ENCODE results near the gene PODNL1. TPM values are rescaled to one million over a fixed set of nuclear protein-coding genes. Genes with fewer than 3 reads are reported as not detected.
"Not testable (repeated sequence)": the region's sequence is repeated elsewhere in the genome, so short reads cannot be mapped to it uniquely, and the experiment has no call there.

Gene PODNL1
- total RNA-seq, 1 donor from 2014 or later: 8.9 TPM

DNA sequence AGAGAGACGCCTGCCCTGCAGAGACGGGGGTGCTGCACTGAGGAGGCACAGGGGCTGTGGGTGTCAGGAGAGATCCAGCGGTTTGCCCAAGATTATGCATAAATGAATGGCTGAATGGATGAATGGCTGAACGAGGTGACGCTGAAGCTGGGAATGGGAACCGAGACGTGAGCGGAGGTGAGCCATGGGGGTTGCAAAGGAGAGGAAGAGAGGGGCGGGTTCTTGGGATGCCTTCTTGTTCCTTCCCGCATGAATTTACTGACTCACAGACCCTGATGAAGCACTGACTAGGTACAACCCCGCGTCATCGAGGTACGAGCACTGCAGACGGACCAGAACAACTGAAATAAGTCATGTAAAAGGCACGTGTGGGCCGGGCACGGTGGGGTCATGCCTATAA is 30.8 kb upstream of the PODNL1 start:
- H3K27ac Mint-ChIP-seq (ENCODE audit: unreplicated experiment): no peak overlapping the region

DNA sequence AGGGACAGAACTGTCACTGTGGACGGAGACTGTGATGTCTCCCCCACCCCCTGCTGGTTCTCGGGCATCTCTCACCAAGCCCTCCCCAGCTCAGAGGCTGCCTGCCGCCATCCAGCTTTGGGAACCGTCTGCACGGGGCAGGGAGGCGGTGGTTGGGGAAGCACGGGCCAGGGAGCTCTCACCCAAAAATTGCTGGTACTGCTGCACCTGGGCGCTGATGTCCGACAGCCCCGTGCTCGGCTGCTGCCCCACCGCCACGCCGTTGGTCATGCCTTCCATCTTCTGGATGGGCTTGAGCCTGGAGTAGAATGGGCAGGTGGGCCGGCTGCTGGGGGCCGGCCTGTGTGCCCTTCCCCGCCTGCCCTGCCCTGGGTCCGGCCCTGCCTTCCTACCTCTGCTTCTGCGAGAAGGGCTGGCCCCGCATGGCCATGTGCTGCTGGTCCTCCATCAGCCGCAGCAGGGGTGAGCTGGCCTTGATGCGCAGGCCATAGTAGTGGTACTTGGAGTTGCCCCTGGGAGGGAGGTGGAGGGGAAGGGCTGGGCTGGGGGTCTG is 30.2 kb upstream of the PODNL1 start:
- Mint-ChIP-seq H3K27me3 (ENCODE audit: unreplicated experiment) (peaks cover 1% of the 10 kb centered on the region), H3K9me3 (ENCODE audit: unreplicated experiment) (peaks cover 3% of the 10 kb centered on the region), H3K4me3 (ENCODE audit: unreplicated experiment) (no peak overlapping the region), H3K36me3 (ENCODE audit: unreplicated experiment) (peaks cover 3% of the 10 kb centered on the region), H3K27ac (ENCODE audit: unreplicated experiment) (no peak overlapping the region), H3K4me1 (ENCODE audit: low read depth, unreplicated experiment) (no peaks in the 10 kb centered on the region)
- DNase-seq: no peak
- no peak for TF ChIP-seq CTCF (IDR thresholded peaks at IDR 0.05; ENCODE audit: partially characterized antibody, unreplicated experiment)

More for the DNA sequence above, 30.8 kb upstream of the PODNL1 start:
- Mint-ChIP-seq H3K4me3 (ENCODE audit: unreplicated experiment) (no peak overlapping the region), H3K4me1 (ENCODE audit: low read depth, unreplicated experiment) (peaks cover under 1% of the 10 kb centered on the region), H3K9me3 (ENCODE audit: unreplicated experiment) (peaks cover 5% of the 10 kb centered on the region), H3K27me3 (ENCODE audit: unreplicated experiment) (peaks cover 2% of the 10 kb centered on the region), H3K36me3 (ENCODE audit: unreplicated experiment) (peaks cover 3% of the 10 kb centered on the region)
- no peak for DNase-seq
- TF ChIP-seq CTCF (IDR thresholded peaks at IDR 0.05; ENCODE audit: partially characterized antibody, unreplicated experiment): no peak

- H3K4me1 Mint-ChIP-seq (ENCODE audit: low read depth, unreplicated experiment); H3K4me3 Mint-ChIP-seq (ENCODE audit: unreplicated experiment); H3K9me3 Mint-ChIP-seq (ENCODE audit: unreplicated experiment); H3K36me3 Mint-ChIP-seq (ENCODE audit: unreplicated experiment); H3K27ac Mint-ChIP-seq (ENCODE audit: unreplicated experiment); H3K27me3 Mint-ChIP-seq (ENCODE audit: unreplicated experiment); DNase-seq: not testable (repeated sequence)
Observed at GRCh38 chr19:13967206-13967605, 29.0 kb upstream of the PODNL1 start.

DNA sequence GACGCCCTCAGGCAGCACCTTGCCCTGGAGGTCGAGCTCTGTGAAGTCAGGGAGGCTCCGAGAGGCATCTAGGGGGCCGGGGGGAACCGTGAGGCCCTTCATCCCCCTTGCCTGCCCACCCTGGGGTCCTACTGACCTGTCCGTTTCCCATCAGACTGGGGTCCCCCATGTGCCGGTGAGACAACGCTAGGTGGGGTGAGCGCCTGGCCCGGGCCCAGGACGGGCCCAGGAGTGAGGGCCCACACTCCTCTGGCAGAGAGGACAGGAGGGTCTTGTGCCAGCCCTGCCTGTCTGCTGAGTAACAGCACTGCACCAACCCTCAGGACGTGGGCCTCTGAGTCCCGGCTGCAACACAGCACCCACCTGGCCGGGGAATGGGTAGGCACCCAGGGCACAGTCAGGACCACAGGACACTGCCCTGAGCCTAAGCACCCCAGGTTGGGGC is 28.5 kb upstream of the PODNL1 start:
- no peak for TF ChIP-seq CTCF (IDR thresholded peaks at IDR 0.05; ENCODE audit: partially characterized antibody, unreplicated experiment)
- no peak overlapping the region for H3K4me3 Mint-ChIP-seq (ENCODE audit: unreplicated experiment)
- H3K4me1 Mint-ChIP-seq (ENCODE audit: low read depth, unreplicated experiment): peaks cover under 1% of the 10 kb centered on the region
- H3K27ac Mint-ChIP-seq (ENCODE audit: unreplicated experiment): no peak overlapping the region
- H3K27me3 Mint-ChIP-seq (ENCODE audit: unreplicated experiment): peaks cover 2% of the 10 kb centered on the region
- no peak for DNase-seq
- H3K36me3 Mint-ChIP-seq (ENCODE audit: unreplicated experiment): peaks cover 3% of the 10 kb centered on the region
- H3K9me3 Mint-ChIP-seq (ENCODE audit: unreplicated experiment): peaks cover 3% of the 10 kb centered on the region

- Mint-ChIP-seq H3K27me3 (ENCODE audit: unreplicated experiment) (peaks cover 5% of the 10 kb centered on the region), H3K9me3 (ENCODE audit: unreplicated experiment) (peaks cover 5% of the 10 kb centered on the region), H3K27ac (ENCODE audit: unreplicated experiment) (no peak overlapping the region), H3K36me3 (ENCODE audit: unreplicated experiment) (peaks cover 3% of the 10 kb centered on the region), H3K4me1 (ENCODE audit: low read depth, unreplicated experiment) (peaks cover 2% of the 10 kb centered on the region), H3K4me3 (ENCODE audit: unreplicated experiment) (no peak overlapping the region)
- no peak for TF ChIP-seq CTCF (IDR thresholded peaks at IDR 0.05; ENCODE audit: partially characterized antibody, unreplicated experiment)
- no peak for DNase-seq
Observed at GRCh38 chr19:13965926-13966683, 27.9 kb upstream of the PODNL1 start.

All from glutamatergic neuron (in vitro differentiated cells).